Lower leg skin (tissue), 3 donors: ENCODE data around the gene CDK3.

ENCODE experiments used
- POLR2A ChIP-seq, 2 donors: fragments of 450-650 bp; IDR thresholded peaks; one replicate each; pipeline ENCODE4 v1.6.1; 2016 to 2017; ENCODE audit warnings: antibody characterized with exemption in 2 of 2, mild to moderate bottlenecking in 1 of 2, moderate library complexity in 1 of 2
- TF ChIP-seq, protein P1 (sequence below), 3 donors: fragments of 450-650 bp; IDR thresholded peaks; one replicate each; pipeline ENCODE4 v1.5.1; 2016; ENCODE audit warnings: antibody characterized with exemption in 3 of 3, mild to moderate bottlenecking in 3 of 3, moderate library complexity in 2 of 3

DNA sequence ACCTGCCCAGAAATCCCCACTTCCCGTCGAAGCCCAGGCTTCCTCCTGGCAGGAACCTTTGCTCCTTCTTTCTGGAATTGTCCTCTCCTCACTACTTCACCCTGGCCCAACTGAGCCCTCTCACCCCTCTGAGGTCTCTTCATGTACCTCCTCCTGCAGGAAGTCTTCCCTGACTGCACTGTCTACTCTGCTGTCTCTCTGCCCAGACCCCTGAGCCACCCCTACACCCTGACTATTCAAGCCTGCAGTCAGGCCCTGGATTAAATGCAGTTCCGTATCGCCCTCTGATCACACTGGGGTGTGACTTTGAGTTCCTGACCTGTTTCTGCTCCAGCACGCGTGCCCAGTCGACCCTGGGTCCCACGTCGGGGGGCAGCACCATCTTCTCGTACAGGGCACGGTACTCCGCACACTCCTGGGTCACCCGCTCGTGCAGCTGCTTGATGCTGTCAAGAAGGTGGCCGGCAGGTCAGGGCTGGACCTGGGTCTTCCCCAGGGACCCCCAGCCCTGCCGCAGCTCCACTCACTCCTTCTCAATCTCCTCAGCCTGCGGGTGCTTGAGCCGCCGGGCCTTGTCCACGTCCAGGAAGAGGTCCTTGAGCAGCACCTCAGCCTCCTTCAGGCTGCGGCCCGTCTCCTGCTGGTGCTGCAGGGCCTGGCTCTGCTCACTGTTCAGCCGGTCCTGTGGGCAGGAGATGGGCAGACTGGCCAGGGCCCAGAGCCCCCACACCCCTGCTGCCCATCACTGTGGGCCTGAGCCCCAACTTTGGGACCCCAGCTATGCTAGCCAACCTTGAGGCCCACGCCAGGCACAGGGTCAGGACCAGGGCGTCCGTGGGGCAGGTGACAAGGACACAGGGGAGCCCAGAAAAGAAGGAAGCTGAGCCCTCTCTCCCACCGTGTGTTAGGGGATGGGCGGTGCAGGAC, 22.6 kb downstream of the CDK3 start:
- TF ChIP-seq, protein P1, sequence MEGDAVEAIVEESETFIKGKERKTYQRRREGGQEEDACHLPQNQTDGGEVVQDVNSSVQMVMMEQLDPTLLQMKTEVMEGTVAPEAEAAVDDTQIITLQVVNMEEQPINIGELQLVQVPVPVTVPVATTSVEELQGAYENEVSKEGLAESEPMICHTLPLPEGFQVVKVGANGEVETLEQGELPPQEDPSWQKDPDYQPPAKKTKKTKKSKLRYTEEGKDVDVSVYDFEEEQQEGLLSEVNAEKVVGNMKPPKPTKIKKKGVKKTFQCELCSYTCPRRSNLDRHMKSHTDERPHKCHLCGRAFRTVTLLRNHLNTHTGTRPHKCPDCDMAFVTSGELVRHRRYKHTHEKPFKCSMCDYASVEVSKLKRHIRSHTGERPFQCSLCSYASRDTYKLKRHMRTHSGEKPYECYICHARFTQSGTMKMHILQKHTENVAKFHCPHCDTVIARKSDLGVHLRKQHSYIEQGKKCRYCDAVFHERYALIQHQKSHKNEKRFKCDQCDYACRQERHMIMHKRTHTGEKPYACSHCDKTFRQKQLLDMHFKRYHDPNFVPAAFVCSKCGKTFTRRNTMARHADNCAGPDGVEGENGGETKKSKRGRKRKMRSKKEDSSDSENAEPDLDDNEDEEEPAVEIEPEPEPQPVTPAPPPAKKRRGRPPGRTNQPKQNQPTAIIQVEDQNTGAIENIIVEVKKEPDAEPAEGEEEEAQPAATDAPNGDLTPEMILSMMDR (IDR thresholded peaks at IDR 0.05), result no peak
- no peak for TF ChIP-seq POLR2A (IDR thresholded peaks at IDR 0.05)
